NCI-H345 treated with DMSO at 0.1 percent for 48 hours (cell line): ENCODE measurements around the gene TCF19.
"Not testable (repeated sequence)": the region's sequence is repeated elsewhere in the genome, so short reads cannot be mapped to it uniquely, and the experiment has no call there.

ENCODE experiments used
- DNase-seq: peaks from one replicate; lab custom pipeline; 2025; ENCODE audit not compliant: unreplicated experiment; lab: John Stamatoyannopoulos, UW

Gene TCF19

GRCh38 chr6:31161216-31162126 lies 3.1 kb downstream of the TCF19 start:
- DNase-seq: no peak

- DNase-seq: no peak
These were observed 4.2 kb downstream of the TCF19 start for GRCh38 chr6:31162463-31163165.

- no peak for DNase-seq
These were observed 5.5 kb downstream of the TCF19 start for GRCh38 chr6:31163922-31164321.

- DNase-seq: not testable (repeated sequence)
These were observed 6.2 kb downstream of the TCF19 start for GRCh38 chr6:31164475-31165063.

- not testable (repeated sequence) for DNase-seq
These were observed 6.9 kb downstream of the TCF19 start for GRCh38 chr6:31165064-31165832.

- no peak for DNase-seq
These were observed 7.6 kb downstream of the TCF19 start for GRCh38 chr6:31165986-31166385.

- DNase-seq: no peak
These were observed 10.2 kb downstream of the TCF19 start for GRCh38 chr6:31168606-31169005.

GRCh38 chr6:31169123-31169857 lies 10.9 kb downstream of the TCF19 start:
- no peak for DNase-seq

- not testable (repeated sequence) for DNase-seq
These were observed 11.6 kb downstream of the TCF19 start for GRCh38 chr6:31169858-31170599.

- DNase-seq: no peak
These were observed 12.2 kb downstream of the TCF19 start, which contains the start of gene POU5F1 for GRCh38 chr6:31170600-31170881. TSS of gene POU5F1 (minus strand) at chr6:31170682. CDS start at chr6:31170620, 62 bp downstream.

- DNase-seq: no peak
These were observed 12.7 kb downstream of the TCF19 start for GRCh38 chr6:31170987-31171671.

GRCh38 chr6:31171931-31172905 lies 13.8 kb downstream of the TCF19 start:
- no peak for DNase-seq

- DNase-seq: no peak
These were observed 14.6 kb downstream of the TCF19 start for GRCh38 chr6:31172973-31173384.

GRCh38 chr6:31173406-31173805 lies 15.0 kb downstream of the TCF19 start:
- no peak for DNase-seq

GRCh38 chr6:31174378-31174777 lies 16.0 kb downstream of the TCF19 start:
- DNase-seq: no peak

GRCh38 chr6:31175971-31176370 lies 17.6 kb downstream of the TCF19 start:
- DNase-seq: no peak

GRCh38 chr6:31178143-31179041 lies 20.0 kb downstream of the TCF19 start:
- DNase-seq: no peak
